GM18870 (cell line): ENCODE results near the gene THAP10.
"Not testable (repeated sequence)": the region's sequence is repeated elsewhere in the genome, so short reads cannot be mapped to it uniquely, and the experiment has no call there.

Experiments
- ATAC-seq: cut with Tn5 transposase; IDR thresholded peaks from one replicate; pipeline ENCODE4 v1.9.1; 2021; ENCODE audit warnings: moderate library complexity; ENCODE audit not compliant: unreplicated experiment

THAP10 gene

GRCh38 chr15:70892002-70892911 is at the start of gene THAP10, which contains the start of gene LRRC49:
THAP10 (minus strand) TSS chr15:70892433; CDS start chr15:70892272, 161 bp downstream.
LRRC49 (plus strand) TSS chr15:70892826; CDS start chr15:70892895, 69 bp downstream.
- ATAC-seq = peak; percentile 65

DNA sequence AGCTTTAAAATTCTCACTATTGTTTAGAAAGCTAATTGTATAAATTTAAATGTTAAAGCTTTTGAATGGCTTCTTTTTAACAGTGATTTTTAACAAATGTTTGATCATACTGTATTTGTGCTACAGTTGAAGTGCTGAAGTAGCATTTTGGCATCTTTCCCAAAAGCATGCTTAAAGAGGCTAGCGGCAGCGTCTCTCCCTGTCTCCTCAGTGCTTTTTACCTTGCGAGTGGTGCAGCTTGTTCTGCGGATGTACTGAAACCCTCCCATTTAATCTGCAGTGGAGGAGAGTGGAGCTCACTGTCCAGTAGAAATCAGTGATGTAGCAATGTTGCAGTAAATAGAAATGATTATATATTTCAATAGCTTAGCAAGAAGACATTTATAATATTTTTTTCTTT is 44.1 kb upstream of the THAP10 start:
- ATAC-seq = no peak

DNA sequence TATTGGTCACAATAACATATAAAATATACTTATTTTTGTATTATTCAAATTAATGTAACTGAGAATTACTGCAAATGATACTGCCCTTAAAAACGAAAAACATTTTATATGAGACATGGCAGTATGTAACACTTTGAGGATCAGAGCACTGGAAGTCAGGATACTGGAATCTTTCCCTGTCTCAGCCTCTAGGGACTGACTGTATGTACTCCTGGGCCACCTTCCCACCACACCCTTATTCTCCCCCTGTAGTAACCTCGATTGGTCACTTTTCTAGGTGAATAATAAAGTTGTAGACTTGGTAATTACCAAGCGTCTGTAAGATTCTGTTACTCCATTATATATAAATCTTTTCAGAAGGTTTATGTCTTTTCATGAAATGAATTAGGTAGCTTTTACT is 43.4 kb upstream of the THAP10 start:
- ATAC-seq = no peak

DNA sequence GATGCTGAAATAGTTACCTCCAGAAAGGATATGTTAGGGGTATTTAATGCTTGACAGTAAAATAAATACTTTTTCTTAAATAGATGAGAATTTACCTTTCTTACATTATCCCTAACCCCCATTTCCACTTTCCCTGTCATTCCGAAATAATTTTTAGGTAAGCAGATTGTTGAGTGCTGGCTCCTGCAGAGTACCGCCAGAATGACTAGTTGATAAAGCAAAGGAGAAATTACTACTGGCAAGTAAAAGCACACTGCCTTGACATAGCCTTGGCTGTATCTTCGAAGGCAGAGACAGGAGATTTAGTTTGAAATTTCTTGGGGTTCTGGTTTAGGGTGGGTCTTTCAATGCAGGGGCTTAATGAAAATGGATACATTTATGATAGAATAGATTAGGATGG is 41.2 kb upstream of the THAP10 start:
- ATAC-seq = no peak

- ATAC-seq = no peak
Observed at GRCh38 chr15:70932397-70932796, 40.2 kb upstream of the THAP10 start.

- ATAC-seq = no peak
Observed at GRCh38 chr15:70931821-70932220, 39.6 kb upstream of the THAP10 start.

DNA sequence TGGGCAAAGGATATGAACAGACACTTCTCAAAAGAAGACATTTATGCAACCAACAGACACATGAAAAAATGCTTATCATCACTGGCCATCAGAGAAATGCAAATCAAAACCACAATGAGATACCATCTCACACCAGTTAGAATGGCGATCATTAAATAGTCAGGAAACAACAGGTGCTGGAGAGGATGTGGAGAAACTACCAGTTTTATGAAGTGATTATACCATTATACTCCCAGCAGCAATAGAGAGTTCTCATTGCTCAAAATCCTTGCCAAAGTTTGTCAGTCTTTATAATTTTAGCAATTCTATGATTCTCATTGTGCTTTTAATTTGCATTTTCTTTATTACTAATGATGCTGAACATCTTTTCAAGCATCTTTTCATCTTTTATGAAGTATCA is 34.7 kb upstream of the THAP10 start:
- not testable (repeated sequence) for ATAC-seq

GRCh38 chr15:70923311-70924080 is 31.3 kb upstream of the THAP10 start:
- no peak for ATAC-seq

- no peak for ATAC-seq
Observed at GRCh38 chr15:70922119-70922518, 29.9 kb upstream of the THAP10 start.

- ATAC-seq = no peak
Observed at GRCh38 chr15:70920981-70921696, 28.9 kb upstream of the THAP10 start.

- no peak for ATAC-seq
Observed at GRCh38 chr15:70917955-70918354, 25.7 kb upstream of the THAP10 start.

- ATAC-seq = no peak
Observed at GRCh38 chr15:70916531-70916930, 24.3 kb upstream of the THAP10 start.

DNA sequence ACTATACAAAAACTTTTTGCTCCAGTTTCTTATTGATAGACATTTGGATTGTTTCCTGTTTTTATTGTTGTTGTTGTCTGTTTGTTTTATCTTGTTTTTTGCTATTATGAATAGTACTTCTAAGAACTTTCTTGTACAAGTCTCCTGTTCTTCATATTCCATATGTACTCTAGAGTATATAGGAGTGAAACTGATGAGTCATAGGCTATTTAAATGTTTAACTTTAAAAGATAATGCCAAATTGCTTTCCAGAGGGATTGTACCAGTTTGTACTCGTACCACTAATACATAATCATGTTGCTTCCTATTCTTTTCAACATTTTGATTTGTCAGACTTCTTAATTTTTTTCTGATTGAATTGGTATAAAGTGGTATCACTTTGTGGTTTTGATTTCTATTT is 20.0 kb upstream of the THAP10 start:
- ATAC-seq = no peak

DNA sequence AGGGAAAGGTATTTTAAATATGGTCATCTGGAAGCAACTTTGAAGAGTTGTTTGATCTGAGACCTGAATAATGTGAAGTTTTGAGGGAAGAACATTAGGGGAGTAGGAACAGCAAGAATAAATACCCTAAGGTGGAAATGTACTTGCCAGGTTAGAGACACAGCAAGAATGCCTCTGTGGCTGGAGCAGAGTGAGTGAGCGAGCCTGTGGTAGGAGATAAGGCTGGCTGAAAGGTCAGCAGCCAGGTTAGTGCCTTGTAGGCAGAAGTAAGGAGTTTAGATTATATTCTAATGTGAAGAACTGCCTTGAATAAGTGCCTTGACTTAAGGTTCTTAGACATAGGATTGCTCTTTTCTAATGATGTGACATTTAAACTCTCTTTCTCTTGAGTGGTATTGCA is 18.7 kb upstream of the THAP10 start:
- ATAC-seq = no peak

DNA sequence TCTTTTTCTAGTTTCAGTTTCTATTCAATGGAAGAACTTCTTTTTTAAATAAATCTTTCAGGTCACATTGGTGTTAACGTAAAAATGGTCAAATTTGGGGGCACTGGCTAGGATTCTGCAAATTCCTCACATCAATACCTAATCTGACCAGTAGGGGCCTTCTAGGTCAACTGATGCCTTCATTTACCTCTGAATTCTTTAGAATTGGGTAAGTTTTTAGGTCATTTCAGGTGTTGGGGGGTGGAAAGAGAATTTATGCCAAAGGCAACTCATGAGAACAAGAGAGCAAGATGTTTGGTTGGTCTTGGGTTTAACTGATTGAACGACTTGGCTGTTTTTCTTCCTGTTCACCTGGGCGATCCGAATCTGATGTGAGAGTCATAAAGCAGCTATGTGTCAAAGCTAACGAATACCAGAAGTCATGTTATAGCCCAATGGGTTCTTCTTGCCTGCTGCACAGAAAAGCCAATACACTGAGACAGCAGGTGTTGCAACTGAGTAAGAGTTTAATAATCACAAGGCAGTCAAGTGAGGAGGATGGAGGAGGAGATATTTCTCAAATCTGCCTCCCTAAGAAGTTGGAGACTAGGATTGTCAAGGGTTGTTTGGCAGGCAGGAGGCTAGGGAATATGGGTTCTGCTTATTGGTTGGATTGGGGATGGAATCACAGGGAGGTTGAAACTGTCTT is 15.7 kb upstream of the THAP10 start:
- no peak for ATAC-seq

GRCh38 chr15:70906842-70907241 is 14.6 kb upstream of the THAP10 start:
- ATAC-seq = no peak

DNA sequence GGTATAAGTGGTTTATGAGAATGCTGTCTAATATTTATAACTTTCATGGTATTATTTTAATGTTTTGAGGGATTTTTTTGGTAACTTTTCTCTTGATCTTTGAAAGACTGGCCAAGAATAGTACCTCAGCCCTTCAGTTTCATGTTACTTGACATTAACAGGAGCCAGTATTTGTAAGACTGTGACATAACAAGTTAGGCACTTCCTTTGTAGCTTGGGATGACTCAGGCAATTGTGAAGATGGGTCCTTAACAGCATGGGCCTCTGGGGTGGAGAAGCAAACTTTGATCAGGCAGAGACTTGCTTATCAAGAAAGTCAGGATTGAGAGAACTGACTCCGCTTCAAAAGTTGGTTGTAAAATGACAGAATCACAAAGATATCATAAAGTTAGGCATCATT is 9.9 kb upstream of the THAP10 start:
- no peak for ATAC-seq

- ATAC-seq = no peak
Observed at GRCh38 chr15:70892912-70893560, 803 bp upstream of the THAP10 start.

GRCh38 chr15:70882361-70882760 is 9.9 kb downstream of the THAP10 start:
- ATAC-seq = no peak

DNA sequence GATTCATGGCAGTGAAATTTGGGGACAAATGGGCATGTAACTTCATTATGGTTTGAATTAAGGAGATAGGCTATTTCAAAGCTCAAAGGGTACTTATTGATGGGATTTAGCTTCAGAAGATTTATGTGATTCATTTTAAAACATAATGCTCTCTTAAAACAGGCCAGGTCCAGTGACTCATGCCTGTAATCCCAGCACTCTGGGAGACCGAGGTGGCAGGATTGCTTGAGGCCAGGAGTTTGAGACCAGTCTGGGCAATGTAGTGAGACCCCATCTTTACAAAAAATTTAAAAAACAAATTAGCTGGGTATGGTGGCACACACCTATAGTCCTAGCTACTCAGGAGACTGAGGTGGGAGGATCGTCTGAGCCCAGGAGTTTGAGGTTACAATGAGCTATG is 11.5 kb downstream of the THAP10 start:
- ATAC-seq = no peak
